Cortex of kidney (tissue), 1 donor: Measurements from ENCODE around the gene COL4A1.

Source experiments
- DNase-seq: peaks from one replicate; lab custom pipeline; 2025; lab: John Stamatoyannopoulos, UW

The COL4A1 gene

GRCh38 chr13:110306960-110307766, at the start of gene COL4A1, which contains the start of gene COL4A2:
Gene COL4A1 (minus strand): TSS chr13:110307157. CDS start chr13:110307027, 130 bp downstream.
Gene COL4A2 (plus strand): TSS chr13:110307284. CDS start chr13:110307904, 620 bp downstream.
- no peak for DNase-seq

- no peak for DNase-seq
Observed at GRCh38 chr13:110356362-110356761, 49.4 kb upstream of the COL4A1 start.

- no peak for DNase-seq
Observed at GRCh38 chr13:110354715-110355473, 47.9 kb upstream of the COL4A1 start.

GRCh38 chr13:110354123-110354627, 47.2 kb upstream of the COL4A1 start:
- DNase-seq, result no peak

- no peak for DNase-seq
Observed at GRCh38 chr13:110353339-110353977, 46.5 kb upstream of the COL4A1 start.

GRCh38 chr13:110352735-110353134, 45.8 kb upstream of the COL4A1 start:
- DNase-seq, result no peak

- no peak for DNase-seq
Observed at GRCh38 chr13:110351636-110352420, 44.9 kb upstream of the COL4A1 start.

- no peak for DNase-seq
Observed at GRCh38 chr13:110350509-110350908, 43.6 kb upstream of the COL4A1 start.

- no peak for DNase-seq
Observed at GRCh38 chr13:110350049-110350448, 43.1 kb upstream of the COL4A1 start.

- no peak for DNase-seq
Observed at GRCh38 chr13:110349239-110349638, 42.3 kb upstream of the COL4A1 start.

GRCh38 chr13:110348309-110349105, 41.5 kb upstream of the COL4A1 start:
- DNase-seq, result no peak

GRCh38 chr13:110347535-110348308, 40.8 kb upstream of the COL4A1 start:
- no peak for DNase-seq

- DNase-seq, result no peak
Observed at GRCh38 chr13:110347088-110347487, 40.1 kb upstream of the COL4A1 start.

- DNase-seq, result no peak
Observed at GRCh38 chr13:110346661-110347067, 39.7 kb upstream of the COL4A1 start.

- DNase-seq, result no peak
Observed at GRCh38 chr13:110345701-110346100, 38.7 kb upstream of the COL4A1 start.

- no peak for DNase-seq
Observed at GRCh38 chr13:110345266-110345665, 38.3 kb upstream of the COL4A1 start.

GRCh38 chr13:110344320-110344719, 37.4 kb upstream of the COL4A1 start:
- no peak for DNase-seq

GRCh38 chr13:110343241-110343865, 36.4 kb upstream of the COL4A1 start:
- DNase-seq, result no peak

- no peak for DNase-seq
Observed at GRCh38 chr13:110342474-110342873, 35.5 kb upstream of the COL4A1 start.
